DND-41 (cell line): ENCODE results near the gene RAB4A.

Source experiments
- CTCF ChIP-seq: IDR thresholded peaks from 2 replicates; pipeline ENCODE4 v1.5.1; 2012; ENCODE audit warnings: borderline replicate concordance, low read length, moderate library complexity, mild to moderate bottlenecking; ENCODE audit not compliant: poor library complexity, severe bottlenecking; ENCODE audit errors: extremely low read depth
- EZH2 ChIP-seq: IDR thresholded peaks from 3 replicates; pipeline ENCODE4 v1.6.1; 2012; ENCODE audit warnings: borderline replicate concordance, low read depth, mild to moderate bottlenecking, moderate library complexity, low read length, inconsistent platforms; ENCODE audit not compliant: severe bottlenecking

- TF ChIP-seq CTCF, result no peak
- no peak for TF ChIP-seq EZH2
Measured at GRCh38 chr1:229280037-229280828, 9.3 kb downstream of the RAB4A start.
